Measurements from ENCODE around the gene C5orf63. TPM values are rescaled to one million over a fixed set of nuclear protein-coding genes. Genes with fewer than 3 reads are reported as not detected.

Gene C5orf63
- total and polyA plus RNA-seq, 2 experiments from 2014 or later, result 6.8 to 10.5 TPM

GRCh38 chr5:127010362-127010761 is 62.9 kb downstream of the C5orf63 start (continued):
- no peak for TF ChIP-seq ZNF462 (CRISPR knock-in tag; IDR thresholded peaks at IDR 0.05)

GRCh38 chr5:127009784-127010183 is 63.5 kb downstream of the C5orf63 start:
- H3K27me3 Mint-ChIP-seq (ENCODE audit: insufficient read depth, low read depth, poor library complexity), result no peaks in the 10 kb centered on the region
- no peak overlapping the region for H3K4me2 ChIP-seq
- peaks cover 7% of the 10 kb centered on the region for H3K79me2 ChIP-seq (replicated peaks; ENCODE audit: insufficient read depth)
- H3K36me3 Mint-ChIP-seq (ENCODE audit: low read depth), result no peaks in the 10 kb centered on the region
- H3K4me3 Mint-ChIP-seq, result no peak overlapping the region
- peaks cover 10% of the 10 kb centered on the region for H3K4me1 Mint-ChIP-seq
- H3K9me3 Mint-ChIP-seq, result no peaks in the 10 kb centered on the region
- DNase-seq (ENCODE audit: low spot score) (no peak), ATAC-seq (no peak)
- H3K27me3 ChIP-seq (ENCODE audit: insufficient read depth), result no peaks in the 10 kb centered on the region
- H4K20me1 ChIP-seq (replicated peaks; ENCODE audit: insufficient read depth), result no peaks in the 10 kb centered on the region
- H3K27ac Mint-ChIP-seq, result no peak overlapping the region
- H3K27ac ChIP-seq (ENCODE audit: low read depth), result no peak overlapping the region
- TF ChIP-seq ZNF331 (CRISPR knock-in tag; IDR thresholded peaks at IDR 0.05; ENCODE audit: low read depth) (no peak), EZH2phosphoT487 (IDR thresholded peaks at IDR 0.05; ENCODE audit: unreplicated experiment) (no peak), STAT1 (IDR thresholded peaks at IDR 0.05; ENCODE audit: unreplicated experiment) (no peak), ETS1 (IDR thresholded peaks at IDR 0.05) (no peak), REST (IDR thresholded peaks at IDR 0.05; ENCODE audit: unreplicated experiment) (no peak), ZNF114 (CRISPR knock-in tag; IDR thresholded peaks at IDR 0.05) (no peak), CREB1 (CRISPR knock-in tag; IDR thresholded peaks at IDR 0.05; ENCODE audit: low read depth) (no peak)
- no peaks in the 10 kb centered on the region for H3F3A ChIP-seq (replicated peaks; ENCODE audit: low read depth)
- no peaks in the 10 kb centered on the region for H3K36me3 ChIP-seq (ENCODE audit: insufficient read depth)
- no peak overlapping the region for H3K4me3 ChIP-seq
- H2AFZ ChIP-seq, result no peak overlapping the region
- no peaks in the 10 kb centered on the region for H3K9me2 ChIP-seq (ENCODE audit: insufficient read depth)
- no peaks in the 10 kb centered on the region; the same call in 1 of the 2 replicates for H3K4me1 ChIP-seq (ENCODE audit: insufficient read depth)
